Measurements from ENCODE around the gene ZNF423.
"Not testable (repeated sequence)": the region's sequence is repeated elsewhere in the genome, so short reads cannot be mapped to it uniquely, and the experiment has no call there.

The ZNF423 gene

DNA sequence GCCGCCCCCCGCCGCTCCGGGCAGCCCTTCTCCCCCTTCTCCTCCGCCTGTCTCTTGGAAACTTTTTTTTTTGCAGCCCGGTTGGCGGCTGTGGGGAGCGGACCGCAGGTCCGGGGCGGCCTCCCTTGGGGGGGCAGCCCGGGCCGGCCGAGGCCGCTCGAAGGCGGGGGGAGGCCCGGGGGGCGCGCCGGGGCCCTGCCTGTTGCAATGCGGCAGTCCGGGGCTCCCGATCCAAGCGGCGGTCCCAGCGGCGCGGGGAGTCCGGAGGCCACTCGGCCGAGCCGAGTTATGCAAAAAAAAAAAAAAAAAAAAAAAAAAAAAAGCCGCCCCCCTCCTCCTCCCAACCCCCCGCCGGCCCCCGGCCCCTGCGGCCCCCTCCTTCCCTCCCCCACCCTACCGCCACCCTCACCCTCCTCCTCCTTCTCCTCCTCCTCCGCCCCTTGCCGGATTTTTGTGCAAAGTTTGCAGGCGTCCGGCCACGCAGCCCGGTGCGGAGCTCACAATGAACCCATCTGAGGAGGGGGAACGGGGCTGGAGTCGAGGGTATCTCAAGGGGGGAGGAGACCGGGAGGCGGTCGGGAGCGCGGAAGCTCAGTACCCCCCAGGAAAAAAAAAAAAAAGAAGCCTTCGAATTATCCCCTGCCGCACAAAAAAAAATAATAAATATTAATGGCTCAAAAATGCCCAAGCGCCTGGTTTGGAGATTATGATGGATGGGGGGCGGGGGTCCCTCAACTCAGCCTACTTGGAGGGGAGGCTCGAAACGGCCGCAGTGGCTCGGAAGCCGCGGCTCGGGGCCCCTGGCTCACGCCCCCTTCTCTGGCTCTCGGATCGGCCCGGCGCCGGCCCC, at the start of gene ZNF423:
Gene ZNF423 (minus strand): TSS at position 291 of the 850 bp plus-strand sequence. CDS start 338 bp downstream, outside the sequence.
- no peak for DNase-seq

DNA sequence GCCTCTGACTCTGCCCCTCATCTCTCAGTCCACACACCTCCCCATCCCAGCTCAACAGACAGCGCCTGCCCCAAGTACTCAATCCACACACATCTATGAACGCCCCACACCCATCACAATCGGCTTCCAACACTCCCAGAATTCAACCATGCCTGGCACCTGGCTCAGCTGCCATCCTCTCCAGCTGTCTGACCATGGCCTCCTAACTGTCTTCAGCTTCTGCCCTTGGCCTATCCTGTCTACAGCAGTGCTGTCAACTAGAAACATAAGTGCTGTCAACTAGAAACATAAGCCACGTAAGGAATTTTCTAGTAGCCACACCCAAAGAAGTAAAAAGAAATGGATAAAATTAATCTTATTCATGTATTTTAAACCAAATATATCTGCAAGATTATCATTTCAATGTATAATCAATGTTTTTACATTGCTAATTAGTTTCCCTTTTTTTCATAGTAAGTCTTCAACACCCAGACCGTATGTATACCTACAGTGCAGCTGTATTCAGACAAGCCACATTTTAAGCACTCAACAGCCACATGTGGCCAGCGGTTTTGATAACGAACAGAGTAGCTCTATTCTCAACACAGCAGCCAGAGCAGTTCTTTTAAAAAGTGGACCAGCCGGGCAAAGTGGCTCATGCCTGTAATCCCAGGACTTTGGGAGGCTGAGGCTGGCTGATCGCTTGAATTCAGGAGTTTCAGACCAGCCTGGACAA, 48.6 kb upstream of the ZNF423 start:
- no peak for DNase-seq

DNA sequence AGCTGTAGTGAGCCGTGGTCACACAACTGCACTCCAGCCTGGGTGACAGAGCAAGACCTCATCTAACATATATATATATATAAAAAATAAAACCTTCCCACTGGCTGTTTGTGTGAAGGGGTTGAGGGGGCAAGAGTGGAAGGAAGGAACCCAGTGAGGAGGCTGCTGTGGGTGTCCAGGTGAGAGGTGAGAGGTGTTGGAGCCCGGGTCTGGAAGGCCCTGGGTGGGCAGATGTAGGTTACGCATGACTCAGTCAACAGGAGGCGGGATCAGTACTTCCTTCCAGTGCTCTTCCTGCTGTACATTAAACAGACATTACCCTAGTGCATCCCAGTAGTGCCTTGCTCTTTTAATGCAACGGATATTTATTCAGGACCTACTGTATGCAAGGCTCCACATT, 47.0 kb upstream of the ZNF423 start:
- DNase-seq, result no peak

DNA sequence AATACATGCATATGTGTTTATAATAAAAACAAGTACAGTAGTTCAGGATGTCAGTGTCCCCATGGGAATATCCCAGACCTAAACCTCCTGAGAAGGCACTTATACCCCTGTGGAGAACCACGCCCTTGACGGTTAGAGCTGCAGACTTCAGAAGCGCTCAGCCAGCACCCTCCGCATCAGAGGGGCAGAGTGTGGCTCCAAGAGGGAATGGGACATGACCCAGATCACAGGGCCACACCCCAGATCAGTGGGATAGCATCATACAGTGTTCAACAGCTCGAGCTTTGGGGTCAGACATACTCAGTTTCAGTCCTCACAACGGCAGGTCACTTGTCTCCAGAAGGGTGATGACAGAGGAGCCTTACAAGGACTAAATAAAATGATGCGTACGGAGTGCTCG, 45.8 kb upstream of the ZNF423 start:
- DNase-seq, result no peak

DNA sequence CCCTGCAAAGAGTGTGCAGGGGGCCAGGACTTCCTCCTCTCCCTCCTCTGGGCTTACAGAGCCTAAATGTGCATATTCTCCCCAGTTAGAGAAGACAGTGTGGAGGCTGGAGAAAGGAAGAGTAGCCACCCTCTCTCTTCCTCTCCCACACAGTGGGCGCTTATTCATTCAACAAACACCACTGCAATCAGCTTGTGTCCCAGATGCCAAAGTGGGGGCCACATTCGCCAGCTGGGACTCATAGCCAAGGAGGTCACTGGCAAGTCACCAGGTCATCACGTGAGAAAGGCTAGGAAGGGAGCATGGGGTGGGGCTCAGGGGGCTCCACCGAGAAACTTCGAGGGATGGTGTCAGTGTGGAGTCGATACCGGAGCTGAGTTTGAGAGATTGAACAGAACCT, 45.0 kb upstream of the ZNF423 start:
- DNase-seq, result no peak

DNA sequence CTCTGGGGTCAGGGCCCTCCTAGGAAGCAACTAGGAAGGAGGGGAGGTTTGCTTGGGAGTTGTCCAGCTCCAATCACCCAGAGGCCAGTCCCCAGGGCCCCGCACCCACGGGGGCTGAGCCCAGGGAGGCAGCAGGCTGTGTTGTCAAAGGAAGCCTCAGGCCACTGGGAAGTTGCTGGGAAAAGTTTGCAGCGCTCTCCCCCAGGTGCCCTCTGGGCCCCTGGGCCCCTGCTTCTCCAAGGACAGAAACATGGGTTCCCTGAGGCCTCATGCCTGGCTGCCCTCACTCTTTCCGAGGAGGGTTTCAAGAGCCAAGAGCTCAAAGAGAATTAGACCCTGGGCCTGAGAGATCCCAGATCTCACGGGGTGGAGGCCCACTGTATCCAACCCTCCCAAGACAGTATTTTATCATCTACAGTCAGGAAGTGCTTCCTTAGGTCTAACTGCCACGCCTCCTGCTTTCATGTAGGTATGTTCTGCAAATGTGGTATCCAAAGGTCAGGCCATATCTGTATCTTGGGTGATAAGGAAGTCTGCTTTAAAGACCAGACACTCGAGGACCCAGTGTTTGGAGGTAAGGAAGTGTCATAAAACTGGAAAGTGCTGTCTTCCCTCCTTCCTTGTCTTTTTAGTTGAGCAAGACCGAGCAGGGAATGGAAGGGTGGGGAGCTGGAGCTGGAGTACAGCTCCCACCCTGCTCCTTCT, 44.2 kb upstream of the ZNF423 start:
- DNase-seq, result no peak

GRCh38 chr16:49896447-49896964, 40.6 kb upstream of the ZNF423 start:
- no peak for DNase-seq

DNA sequence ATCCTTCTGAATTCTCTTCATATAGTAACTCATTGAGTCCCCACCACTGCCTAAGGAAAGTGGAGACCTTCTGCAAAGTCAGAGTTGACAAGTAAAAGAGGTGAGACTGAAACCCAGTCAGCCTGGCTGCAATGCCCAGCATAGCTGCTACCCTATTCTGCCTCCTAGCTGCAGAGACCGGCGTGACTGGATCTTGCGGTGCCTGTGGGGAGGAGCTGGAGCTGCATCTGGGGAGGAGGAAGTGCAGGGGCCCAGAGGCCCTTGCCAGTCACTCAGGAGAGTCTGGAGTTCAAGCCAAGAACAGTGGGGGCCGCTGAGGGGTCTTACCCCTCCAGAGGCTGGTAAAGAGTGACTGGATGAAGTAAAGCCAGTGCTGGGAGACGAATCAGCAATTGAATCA, 35.0 kb upstream of the ZNF423 start:
- no peak for DNase-seq

GRCh38 chr16:49889725-49890397, 33.9 kb upstream of the ZNF423 start:
- DNase-seq, result no peak

- DNase-seq, result no peak
These were observed 30.7 kb upstream of the ZNF423 start for GRCh38 chr16:49886554-49887094.

DNA sequence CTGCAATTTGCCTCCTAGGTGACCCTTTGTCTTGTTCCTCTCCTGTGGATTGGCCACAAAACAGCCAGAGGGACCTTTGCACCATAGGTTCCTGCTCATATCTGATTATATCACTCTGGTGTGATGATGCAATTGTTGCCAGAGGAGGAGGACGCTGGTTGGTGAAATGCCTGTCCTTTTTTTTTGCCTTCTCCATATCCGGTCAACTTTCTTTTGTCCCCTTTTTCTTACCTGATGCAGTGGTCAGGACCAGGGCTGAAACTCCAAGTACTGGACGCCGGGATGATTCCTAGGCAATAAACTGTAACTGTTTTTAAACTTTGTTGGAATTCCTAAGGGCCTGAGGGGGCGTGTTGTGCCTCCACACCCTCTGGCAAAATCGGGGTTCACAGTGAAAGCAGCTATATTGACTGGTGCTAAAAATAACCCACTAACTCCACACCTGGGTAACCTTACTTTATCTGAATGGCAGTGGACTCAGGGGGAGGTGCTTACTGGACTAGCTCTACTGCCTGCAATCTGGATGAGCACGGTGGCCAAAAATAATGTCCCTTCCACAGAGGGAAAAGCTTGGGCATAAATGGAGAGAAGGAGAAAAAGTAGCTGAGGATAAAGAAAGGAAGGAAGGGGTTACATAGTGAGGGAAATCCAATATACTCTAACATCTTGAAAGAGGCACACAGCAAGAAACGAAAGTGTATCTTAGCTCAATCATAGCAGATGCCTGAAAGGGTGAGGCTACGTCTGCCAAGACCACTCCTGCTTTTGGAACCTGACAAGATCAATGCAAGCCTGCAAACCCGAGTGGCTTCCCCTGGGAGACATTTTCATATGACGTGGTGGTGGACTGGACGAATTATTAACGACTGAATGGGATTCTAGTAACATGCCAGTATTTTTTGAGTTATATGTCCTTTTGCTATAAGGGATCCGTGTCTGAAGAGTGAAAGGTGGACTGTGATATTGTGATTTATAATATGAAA, 28.4 kb upstream of the ZNF423 start:
- no peak for DNase-seq

- DNase-seq, result no peak
These were observed 27.4 kb upstream of the ZNF423 start for GRCh38 chr16:49883076-49884014.

DNA sequence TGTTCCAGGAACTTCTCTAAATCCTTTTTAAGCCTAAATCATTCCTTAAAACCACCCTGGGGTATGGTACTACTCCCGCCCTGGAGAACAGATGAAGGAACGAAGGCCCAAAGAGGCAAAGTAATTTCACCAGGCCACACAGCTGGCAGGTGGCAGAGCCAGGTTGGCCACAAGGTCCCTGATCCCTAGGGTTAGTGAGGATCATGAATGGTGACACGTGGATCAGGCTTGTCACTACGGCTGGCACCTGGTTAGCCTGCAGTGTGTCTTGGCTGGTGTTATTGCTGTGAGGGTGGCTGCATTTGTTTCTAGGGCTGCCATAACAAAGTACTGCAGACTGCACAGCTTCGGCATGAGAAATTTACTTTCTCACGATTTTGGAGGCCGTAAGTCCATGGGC, 26.0 kb upstream of the ZNF423 start:
- no peak for DNase-seq

- not testable (repeated sequence) for DNase-seq
These were observed 22.6 kb upstream of the ZNF423 start for GRCh38 chr16:49878540-49878939.

DNA sequence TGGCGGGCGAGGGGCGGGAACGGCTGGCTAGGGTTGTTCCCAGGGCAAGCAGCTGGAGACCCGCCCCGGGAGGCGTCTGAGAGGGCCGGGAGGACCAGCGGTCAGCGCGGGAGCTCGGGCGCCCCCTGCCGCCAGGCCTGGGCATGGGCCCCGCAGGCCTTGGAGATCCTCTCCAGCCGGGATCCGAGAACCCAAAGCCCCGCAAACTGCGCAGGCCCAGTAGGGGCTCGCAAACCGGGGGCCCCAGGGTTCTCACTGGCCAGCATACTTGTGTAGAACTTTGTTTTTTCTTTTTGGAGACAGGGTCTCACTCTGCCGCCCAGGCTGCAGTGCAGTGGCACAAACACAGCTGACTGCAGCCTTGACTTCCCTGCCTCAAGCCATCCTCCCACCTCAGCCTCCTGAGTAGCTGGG, 20.8 kb upstream of the ZNF423 start:
- no peak for DNase-seq

DNA sequence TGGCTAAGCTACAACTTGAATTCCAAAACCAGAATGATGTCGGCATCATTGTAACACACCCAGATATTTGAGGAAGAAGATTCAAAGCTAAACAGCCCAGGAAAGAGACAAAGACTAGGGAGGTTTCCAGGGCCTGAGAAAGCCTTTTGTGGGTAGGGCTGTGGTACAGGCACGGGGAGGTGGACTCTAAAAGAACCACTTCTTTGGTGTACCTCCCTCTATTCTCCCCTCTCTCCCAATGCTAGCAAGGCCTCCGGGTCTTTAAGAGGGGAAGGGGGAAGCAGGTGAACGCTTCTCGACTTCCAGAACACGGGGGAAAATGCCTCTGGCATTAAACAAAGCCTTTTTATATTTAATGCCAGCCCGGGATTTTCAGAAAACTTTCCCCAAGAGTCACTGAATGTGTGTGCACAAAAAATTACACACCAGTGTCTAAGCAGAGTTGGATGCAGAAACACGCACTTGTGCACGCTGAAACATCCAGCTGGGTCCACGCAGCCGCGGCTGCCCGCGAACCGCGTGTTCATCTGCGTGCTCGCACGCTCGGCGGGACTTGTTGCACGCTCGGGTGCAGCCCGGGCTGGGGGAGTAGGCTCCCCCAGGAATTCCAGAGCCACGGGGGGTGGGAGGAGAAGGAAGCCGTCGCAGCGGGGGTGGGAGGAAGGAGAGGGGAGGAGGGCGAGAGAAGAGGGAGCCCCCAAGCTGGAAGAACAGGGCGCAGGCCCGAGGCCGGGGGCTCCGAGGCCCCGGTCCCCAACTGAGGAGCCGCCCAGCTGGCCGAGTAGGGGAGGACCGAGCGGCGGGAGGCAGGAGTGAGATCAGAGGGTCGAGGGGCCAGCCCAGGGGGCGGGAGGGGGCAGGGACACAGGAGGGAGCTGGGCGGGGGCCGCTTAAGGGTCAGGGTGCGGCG, 20.1 kb upstream of the ZNF423 start:
- DNase-seq, result no peak

- no peak for DNase-seq
These were observed 18.8 kb upstream of the ZNF423 start for GRCh38 chr16:49874613-49875237.

DNA sequence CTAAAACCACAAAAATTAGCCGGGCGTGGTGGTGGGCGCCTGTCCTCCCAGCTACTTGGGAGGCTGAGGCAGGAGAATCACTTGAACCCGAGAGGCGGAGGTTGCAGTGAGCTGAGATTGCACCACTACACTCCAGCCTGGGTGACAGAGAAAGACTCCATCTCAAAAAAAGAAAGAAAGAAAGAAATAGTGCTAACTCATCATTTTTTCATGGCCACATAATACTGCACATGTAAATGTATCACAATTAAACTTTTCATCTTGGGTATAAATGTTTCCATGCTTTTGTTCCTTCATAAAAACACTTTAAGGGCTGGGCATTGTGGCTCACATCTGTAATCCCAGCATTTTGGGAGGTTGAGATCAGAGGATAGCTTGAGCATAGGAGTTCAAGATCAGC, 15.9 kb upstream of the ZNF423 start:
- DNase-seq, result not testable (repeated sequence)

Data from SHP77 (cell line).